NT2/D1 (cell line): ENCODE measurements around the gene TM6SF1.
"Not testable (repeated sequence)": the region's sequence is repeated elsewhere in the genome, so short reads cannot be mapped to it uniquely, and the experiment has no call there.

Experiments
- DNase-seq: peaks from one replicate; pipeline ENCODE4 v3.0.0-alpha.2; 2011; ENCODE audit warnings: low read depth, low spot score
- H3K27me3 ChIP-seq: 2 replicates; pipeline ENCODE4 v1.6.0; 2011; ENCODE audit warnings: mild to moderate bottlenecking; ENCODE audit not compliant: insufficient read length, insufficient read depth
- H3K36me3 ChIP-seq: 2 replicates; pipeline ENCODE4 v1.6.1; 2011; ENCODE audit warnings: mild to moderate bottlenecking, low read length, mixed read lengths; ENCODE audit not compliant: insufficient read depth, insufficient read length
- H3K4me1 ChIP-seq: 2 replicates; pipeline ENCODE4 v1.5.1; 2011; ENCODE audit not compliant: insufficient read depth, insufficient read length
- H3K4me3 ChIP-seq: 2 replicates; pipeline ENCODE4 v1.5.1; 2011; ENCODE audit warnings: low read depth; ENCODE audit not compliant: insufficient read length
- H3K9ac ChIP-seq: 2 replicates; pipeline ENCODE4 v1.6.0; 2011; ENCODE audit warnings: low read depth; ENCODE audit not compliant: insufficient read length
- H3K9me3 ChIP-seq: 2 replicates; pipeline ENCODE4 v1.5.1; 2011; ENCODE audit warnings: mild to moderate bottlenecking, low read length; ENCODE audit not compliant: insufficient read depth
- SUZ12 ChIP-seq: IDR thresholded peaks from 2 replicates; pipeline ENCODE4 v1.6.1; 2011; ENCODE audit not compliant: insufficient read length, insufficient read depth; ENCODE audit errors: extremely low read depth
- YY1 ChIP-seq: IDR thresholded peaks from 2 replicates; pipeline ENCODE4 v1.6.1; 2011; ENCODE audit not compliant: insufficient read length, insufficient read depth
- ZNF274 ChIP-seq: IDR thresholded peaks from 2 replicates; pipeline ENCODE4 v1.6.1; 2011; ENCODE audit warnings: mild to moderate bottlenecking, low read depth, low read length

The TM6SF1 gene

DNA sequence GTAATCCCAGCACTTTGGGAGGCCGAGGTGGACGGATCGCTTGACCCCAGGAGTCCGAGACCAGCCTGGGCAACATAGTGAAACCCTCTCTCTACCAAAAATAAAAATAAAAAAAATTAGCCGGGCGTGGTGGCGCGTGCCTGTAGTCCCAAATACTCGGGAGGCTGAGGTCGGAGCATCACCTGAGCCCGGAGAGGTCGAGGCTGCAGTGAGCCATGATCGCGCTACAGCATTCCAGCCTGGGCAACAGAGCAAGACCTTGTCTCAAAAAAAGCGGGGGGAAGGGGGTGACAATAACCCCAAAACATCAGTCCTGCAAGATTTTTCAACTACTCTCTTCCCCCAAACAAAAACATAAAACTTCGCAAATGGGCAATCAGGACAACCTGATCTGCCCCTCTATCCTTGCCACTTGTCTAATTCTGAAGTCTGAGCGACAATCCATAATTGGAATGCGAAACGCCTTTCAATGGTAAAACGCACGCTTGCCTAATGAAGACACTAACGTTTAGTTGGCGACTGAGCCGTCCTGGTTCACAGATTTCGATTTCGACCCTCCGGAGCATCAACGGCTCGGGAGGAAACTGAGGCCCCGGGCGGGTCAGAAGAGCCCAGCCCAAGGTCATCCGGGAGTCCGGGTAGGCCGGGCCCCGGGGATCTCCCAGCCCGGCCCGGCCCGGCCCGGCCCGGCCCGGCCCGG lies 41.3 kb upstream of the TM6SF1 start:
- Histone ChIP-seq H3K4me3 (peak overlapping the region; percentile 90), H3K4me1 (peaks cover 5% of the 10 kb centered on the region), H3K36me3 (peaks cover 36% of the 10 kb centered on the region), H3K9me3 (peaks cover 8% of the 10 kb centered on the region; the same call in 1 of the 2 replicates), H3K9ac (peak overlapping the region; percentile 95), H3K27me3 (no peaks in the 10 kb centered on the region)
- TF ChIP-seq YY1 (no peak), ZNF274 (no peak), SUZ12 (no peak)
- no peak for DNase-seq

DNA sequence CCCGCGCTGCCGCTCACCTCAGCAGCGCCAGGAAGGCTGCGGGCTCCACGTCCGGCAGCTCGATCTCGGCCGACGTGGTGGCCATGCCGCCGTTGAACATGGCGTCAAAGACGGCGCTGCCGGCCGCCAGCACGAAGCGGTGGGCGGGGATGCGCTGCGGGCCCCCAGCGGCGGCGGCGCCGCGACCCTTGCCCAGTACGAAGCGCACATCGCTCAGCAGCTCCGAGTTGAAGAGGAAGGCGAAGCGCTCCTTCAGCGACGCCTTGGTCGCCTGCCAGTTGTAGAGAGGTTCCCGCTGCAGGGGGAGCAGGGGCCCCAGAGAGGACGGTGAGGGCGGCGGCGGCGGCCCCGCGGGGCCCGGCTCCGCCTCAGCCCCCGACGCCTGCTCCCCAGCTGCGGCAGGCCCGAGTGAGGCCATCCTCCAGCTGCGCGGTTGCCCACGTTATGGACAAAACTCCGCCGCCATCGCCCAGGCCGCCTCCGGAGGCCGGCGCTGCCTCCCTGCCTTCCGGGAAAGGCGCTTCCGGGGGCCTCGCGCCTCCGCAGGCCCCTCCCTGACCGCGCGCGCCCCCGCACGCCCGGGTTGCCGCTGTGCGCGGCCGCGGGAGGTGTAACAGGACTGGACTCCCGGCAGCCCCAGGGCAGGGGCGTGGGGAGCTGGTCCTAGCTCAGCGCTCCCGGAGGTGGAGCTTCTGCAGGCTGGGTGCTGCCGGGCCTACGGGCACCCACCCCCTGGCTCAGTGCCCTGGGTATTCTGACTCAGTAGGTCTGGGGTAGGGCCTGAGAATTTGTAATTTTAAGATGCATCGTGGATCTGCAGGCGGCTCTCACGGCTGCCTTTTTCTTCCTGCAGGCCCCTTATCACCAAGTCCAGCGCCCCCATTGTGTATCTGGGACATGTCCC lies 40.5 kb upstream of the TM6SF1 start, which contains the start of gene BTBD1:
Gene BTBD1 (minus strand): TSS at position 519 of the 904 bp plus-strand sequence. CDS start 101 bp downstream, at position 418.
- Histone ChIP-seq H3K9ac (peak within 1 kb of the TSS; percentile 95), H3K4me1 (peaks cover 5% of the 10 kb centered on the region), H3K27me3 (no peaks in the 10 kb centered on the region), H3K36me3 (peaks cover 28% of the 10 kb centered on the region), H3K4me3 (peak within 1 kb of the TSS; percentile 90), H3K9me3 (peaks cover 8% of the 10 kb centered on the region; the same call in 1 of the 2 replicates)
- peak; percentile 70 for DNase-seq
- TF ChIP-seq ZNF274 (no peak), YY1 (peak; percentile 8), SUZ12 (no peak)

DNA sequence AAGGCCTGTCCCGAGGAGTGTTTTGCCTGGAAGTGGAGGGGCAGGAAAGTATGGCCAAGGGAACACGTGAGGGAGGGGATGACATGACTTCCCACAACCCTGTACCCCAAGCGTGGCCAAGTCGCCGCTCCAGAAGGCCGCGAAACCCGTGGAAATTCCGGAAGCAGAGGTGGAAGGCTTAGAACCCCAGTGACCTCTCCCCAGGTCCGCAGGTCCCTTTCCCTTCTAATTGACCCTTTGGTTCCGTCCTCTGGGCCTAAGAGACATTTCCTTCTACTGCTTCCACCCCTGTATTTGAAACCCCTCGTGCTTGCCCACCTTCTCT lies 39.8 kb upstream of the TM6SF1 start:
- Histone ChIP-seq H3K9me3 (peaks cover 8% of the 10 kb centered on the region; the same call in 1 of the 2 replicates), H3K4me3 (peak overlapping the region; percentile 90), H3K36me3 (peaks cover 23% of the 10 kb centered on the region), H3K9ac (peak overlapping the region; percentile 95), H3K4me1 (peaks cover 5% of the 10 kb centered on the region), H3K27me3 (no peaks in the 10 kb centered on the region)
- TF ChIP-seq SUZ12: no peak
- TF ChIP-seq ZNF274: no peak
- TF ChIP-seq YY1: no peak
- DNase-seq: no peak

DNA sequence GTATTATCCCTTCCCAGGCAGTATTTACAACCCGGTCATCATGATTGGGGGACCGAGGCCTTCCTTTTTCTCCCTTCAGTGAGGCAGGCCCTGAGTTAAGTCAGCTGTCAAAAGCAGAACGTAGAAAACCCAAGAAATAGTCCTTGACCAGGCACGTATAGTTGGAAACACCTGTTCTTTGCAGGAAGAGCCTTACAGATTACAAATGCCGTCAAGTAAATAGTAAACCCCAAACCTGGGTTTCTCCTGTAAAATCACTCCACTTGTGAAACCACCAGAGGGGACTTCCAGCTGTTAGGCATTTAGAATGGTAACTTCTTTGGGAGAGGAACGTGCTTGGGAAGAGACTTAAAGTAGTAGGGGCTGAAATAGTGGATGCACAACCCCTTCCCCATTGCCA lies 39.4 kb upstream of the TM6SF1 start:
- peak overlapping the region; percentile 95 for H3K9ac ChIP-seq
- no peaks in the 10 kb centered on the region for H3K27me3 ChIP-seq
- H3K9me3 ChIP-seq: peaks cover 10% of the 10 kb centered on the region
- no peak for DNase-seq
- no peak overlapping the region for H3K4me3 ChIP-seq
- peaks cover 18% of the 10 kb centered on the region for H3K36me3 ChIP-seq
- TF ChIP-seq ZNF274 (no peak), SUZ12 (no peak), YY1 (no peak)
- peaks cover 5% of the 10 kb centered on the region for H3K4me1 ChIP-seq

DNA sequence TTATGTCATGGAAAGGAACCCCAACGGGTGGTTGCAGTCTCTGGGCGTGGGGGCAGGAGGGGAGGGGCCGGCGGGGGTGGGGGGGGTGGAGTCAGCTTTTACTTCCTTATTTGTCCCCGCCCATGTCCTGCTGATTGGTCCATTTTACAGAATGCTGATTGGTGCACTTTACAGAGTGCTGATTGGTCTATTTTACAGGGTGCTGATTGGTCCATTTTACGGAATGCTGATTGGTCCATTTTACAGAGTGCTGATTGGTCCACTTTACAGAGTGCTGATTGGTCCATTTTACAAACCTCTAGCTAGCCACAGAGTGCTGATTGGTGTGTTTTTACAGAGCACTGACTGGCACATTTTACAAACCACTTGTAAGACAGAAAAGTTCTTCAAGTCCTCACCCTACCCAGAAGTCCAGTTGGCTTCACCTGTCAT lies 38.2 kb upstream of the TM6SF1 start:
- not testable (repeated sequence) for H3K36me3 ChIP-seq, H3K9ac ChIP-seq, H3K4me1 ChIP-seq, H3K4me3 ChIP-seq, H3K27me3 ChIP-seq, DNase-seq
- peaks cover 20% of the 10 kb centered on the region for H3K9me3 ChIP-seq

DNA sequence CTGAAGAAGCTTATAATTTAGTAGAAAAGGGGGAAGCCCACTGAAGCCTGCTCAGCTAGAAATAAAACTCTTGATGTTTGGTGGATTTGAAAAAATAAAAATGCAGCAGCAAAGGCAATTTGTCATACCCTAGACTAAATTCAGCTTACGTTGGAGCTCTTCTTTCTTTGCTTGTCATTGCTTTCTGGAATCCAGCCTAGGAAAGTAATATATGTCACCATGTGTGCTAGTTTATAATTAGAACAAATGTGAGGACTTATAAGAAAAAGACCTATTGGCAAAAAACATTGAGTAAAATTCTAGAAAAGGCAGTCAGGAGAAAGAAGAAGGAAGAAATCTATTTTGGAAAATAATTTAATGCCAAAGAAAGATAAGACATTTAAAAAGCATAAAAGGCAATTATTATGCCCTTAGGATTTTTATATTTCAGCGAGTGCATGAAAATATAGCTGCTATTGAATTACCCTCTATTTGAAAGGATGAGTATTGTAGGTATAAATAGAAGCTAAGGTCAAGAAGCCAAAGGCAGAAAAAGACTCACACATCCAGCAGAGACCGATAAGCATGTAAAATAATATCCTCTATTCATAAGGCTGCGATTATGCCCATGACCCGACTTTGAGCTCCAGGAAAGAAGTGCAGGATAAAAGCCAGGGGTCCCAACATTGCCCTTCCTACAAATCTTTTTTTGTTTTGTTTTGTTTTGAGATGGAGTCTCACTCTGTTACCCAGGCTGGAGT lies 29.8 kb upstream of the TM6SF1 start:
- Histone ChIP-seq H3K4me3 (no peak overlapping the region), H3K9me3 (peaks cover 18% of the 10 kb centered on the region), H3K9ac (no peak overlapping the region), H3K36me3 (no peaks in the 10 kb centered on the region), H3K4me1 (peaks cover 2% of the 10 kb centered on the region), H3K27me3 (no peaks in the 10 kb centered on the region)
- TF ChIP-seq SUZ12 (no peak), ZNF274 (no peak), YY1 (no peak)
- no peak for DNase-seq

DNA sequence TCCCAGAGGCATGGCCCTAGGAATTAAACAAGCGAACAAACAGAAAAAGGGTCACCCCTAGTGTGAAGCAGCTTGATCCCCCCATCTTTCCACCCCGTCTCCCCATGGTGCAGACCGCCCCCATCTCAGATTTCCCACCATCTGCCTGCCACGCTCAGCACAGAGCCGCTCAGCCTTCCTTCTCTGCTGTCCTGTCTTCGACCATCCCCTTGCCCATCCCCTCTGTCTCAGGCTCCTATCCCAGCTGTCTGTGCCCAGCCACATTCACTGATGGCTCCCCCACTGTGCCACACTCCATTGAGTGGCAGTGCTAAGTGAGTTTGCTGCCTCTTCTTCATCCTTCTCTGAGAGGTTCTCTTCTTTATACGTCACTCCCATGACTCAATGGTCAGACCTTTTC lies 28.7 kb upstream of the TM6SF1 start:
- Histone ChIP-seq H3K4me1 (peaks cover 2% of the 10 kb centered on the region), H3K9ac (no peak overlapping the region), H3K27me3 (no peaks in the 10 kb centered on the region), H3K4me3 (no peak overlapping the region), H3K9me3 (peaks cover 10% of the 10 kb centered on the region), H3K36me3 (no peaks in the 10 kb centered on the region)
- TF ChIP-seq ZNF274: no peak
- TF ChIP-seq YY1: no peak
- no peak for TF ChIP-seq SUZ12
- DNase-seq: no peak
